ENCODE results near the gene CT45A9. TPM values are rescaled to one million over a fixed set of nuclear protein-coding genes. Genes with fewer than 3 reads are reported as not detected.
"Not testable (repeated sequence)": the region's sequence is repeated elsewhere in the genome, so short reads cannot be mapped to it uniquely, and the experiment has no call there.

Gene CT45A9
- total RNA-seq, result not detected
- long read RNA-seq, result 0 reads

DNA sequence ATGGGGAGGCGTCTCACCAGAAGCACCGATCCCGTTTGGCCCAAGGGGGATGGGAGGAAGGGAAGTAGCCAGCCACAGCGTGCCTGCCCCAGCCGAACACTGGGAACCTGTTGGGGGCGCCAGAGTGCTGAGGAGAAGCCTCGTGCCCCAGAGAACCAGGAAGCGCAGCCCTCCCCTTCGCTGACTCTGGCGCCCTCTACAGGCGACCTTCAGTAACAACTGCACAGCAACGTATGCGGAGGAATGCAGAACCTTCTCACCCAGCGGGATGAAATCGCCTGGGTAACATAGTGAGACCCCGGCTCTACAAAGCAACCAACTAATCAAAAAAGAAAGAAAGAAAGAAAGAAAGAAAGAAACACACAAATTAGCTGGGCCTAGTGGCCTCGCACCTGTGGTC is at the start of gene CT45A9:
Gene CT45A9 (minus strand): TSS at position 101 of the 400 bp plus-strand sequence. CDS start 3,751 bp downstream, outside the sequence.
- intact Hi-C loops (cut with DNase I); DNase-seq (ENCODE audit: low spot score): not testable (repeated sequence)

DNA sequence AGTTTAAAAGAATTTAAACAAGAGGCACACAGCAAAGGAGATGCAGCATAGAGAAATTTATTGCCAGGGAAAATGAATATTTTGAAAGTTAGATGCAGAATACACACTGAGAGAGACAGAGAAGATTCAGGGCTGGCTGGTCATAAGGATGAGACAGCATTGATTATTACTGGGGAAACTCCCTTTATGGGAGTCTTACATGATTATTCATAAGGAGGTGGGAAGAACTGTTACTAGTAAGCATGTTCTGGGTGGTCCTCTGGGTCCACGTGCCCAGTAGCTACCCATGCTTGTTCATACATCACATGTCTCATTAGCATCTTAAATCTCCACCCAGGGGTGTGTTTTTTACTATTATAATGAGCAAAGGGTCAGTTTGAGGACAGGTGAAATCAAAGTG is 48.9 kb upstream of the CT45A9 start:
- intact Hi-C loops (cut with DNase I), result not testable (repeated sequence)

GRCh38 chrX:135914404-135914803 is 42.8 kb upstream of the CT45A9 start:
- intact Hi-C loops (cut with DNase I), result no loop called here
- DNase-seq (ENCODE audit: low spot score), result no peak

More for the DNA sequence above, 48.9 kb upstream of the CT45A9 start:
- not testable (repeated sequence) for DNase-seq (ENCODE audit: low spot score)

DNA sequence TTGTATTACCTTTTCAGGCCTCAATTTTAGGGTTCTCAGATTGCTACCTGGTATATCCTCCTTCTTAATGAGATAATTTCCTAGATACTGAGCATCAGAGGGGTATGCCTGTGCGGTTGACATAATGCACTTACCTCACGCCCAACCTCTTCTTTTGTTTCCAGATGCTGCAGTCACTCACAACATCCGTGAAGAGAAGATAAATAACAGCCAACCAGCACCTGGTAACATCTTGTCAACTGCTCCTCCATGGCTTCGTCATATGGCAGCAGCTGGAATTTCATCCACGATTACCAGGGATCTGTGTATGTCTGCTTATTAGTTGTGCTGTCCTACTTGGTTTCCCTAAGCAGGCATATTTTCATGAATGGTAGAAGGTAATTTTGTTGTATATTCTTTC is 38.6 kb upstream of the CT45A9 start:
- intact Hi-C loops (cut with DNase I), result no loop called here
- DNase-seq (ENCODE audit: low spot score), result no peak

- intact Hi-C loops (cut with DNase I), result no loop called here
- DNase-seq (ENCODE audit: low spot score), result no peak
Observed at GRCh38 chrX:135893294-135893817, 21.7 kb upstream of the CT45A9 start, which contains the start of the genes CT45A10 and SAGE1. Gene CT45A10 (minus strand): TSS chrX:135893444. CDS start chrX:135885344, 8,100 bp downstream. Gene SAGE1 (plus strand): TSS chrX:135893716. CDS start chrX:135896243, 2,527 bp downstream.

DNA sequence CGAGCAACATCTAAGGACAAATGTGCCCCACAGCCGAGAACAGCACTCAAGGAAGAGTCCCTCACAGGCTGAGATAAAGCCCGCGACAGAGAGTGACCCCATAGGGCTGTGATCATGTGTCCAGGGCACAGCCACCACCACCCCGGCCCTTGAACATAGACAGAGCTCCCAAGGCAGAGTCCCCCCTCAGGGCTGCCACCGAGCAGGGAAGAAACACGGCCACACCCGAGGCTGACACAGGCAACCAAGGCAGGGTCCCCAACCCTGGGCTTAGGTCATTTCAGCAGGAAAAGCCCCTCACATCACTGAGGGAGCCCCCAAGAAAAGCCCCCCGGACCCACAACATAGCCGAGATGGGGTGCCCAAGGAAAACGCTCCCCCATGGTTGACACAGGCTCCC is 21.2 kb upstream of the CT45A9 start:
- intact Hi-C loops (cut with DNase I), result no loop called here
- no peak for DNase-seq (ENCODE audit: low spot score)

DNA sequence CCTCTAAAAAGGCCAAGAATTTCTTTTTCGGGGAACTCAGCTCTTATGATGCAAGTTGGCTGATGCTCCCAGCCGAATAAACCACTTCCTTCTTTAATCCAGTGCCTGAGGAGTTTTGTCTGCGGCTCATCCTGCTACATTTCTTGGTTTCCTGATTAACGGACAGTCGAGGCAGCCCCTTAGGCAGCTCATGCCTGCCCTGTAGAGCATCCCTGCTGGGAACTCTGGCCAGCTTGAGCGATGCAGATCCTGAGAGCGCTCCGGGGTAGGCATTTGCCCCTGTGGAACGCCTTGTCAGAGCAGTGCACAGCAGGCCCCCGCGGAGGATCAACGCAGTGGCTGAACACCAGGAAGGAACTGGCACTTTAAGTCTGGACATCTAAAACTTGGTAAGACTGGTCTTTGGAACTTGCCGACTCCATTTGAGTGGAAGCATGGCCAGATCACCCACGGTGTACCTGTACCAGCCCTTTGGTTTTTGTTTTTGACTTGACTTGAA is 18.5 kb upstream of the CT45A9 start:
- DNase-seq (ENCODE audit: low spot score), result no peak
- intact Hi-C loops (cut with DNase I), result no loop called here

DNA sequence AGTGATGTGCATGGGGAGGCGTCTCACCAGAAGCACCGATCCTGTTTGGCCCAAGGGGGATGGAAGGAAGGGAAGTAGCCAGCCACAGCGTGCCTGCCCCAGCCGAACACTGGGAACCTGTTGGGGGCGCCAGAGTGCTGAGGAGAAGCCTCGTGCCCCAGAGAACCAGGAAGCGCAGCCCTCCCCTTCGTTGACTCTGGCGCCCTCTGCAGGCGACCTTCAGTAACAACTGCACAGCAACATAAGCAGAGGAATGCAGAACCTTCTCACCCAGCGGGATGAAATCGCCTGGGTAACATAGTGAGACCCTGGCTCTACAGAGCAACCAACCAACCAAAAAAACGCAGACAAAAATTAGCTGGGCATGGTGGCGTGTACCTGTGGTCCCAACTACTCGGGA is 17.4 kb upstream of the CT45A9 start:
- DNase-seq (ENCODE audit: low spot score); intact Hi-C loops (cut with DNase I): not testable (repeated sequence)

DNA sequence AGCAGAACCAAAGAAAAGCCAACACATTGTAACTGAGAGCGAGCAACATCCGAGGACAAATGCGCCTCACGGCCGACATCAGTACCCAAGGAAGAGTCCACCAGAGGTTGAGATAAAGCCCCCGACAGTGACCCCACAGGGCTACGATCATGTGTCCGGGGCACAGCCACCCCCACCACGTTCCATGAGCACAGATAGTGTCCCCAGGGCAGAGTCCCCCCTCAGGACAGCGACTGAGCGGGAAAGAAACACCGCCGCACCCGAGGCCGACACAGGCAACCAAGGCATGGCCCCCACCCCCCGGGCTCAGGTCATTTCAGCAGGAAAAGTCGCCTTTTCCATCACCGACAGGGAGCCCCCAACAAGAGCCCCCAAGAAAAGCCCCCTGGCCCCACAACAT is 16.6 kb upstream of the CT45A9 start:
- DNase-seq (ENCODE audit: low spot score); intact Hi-C loops (cut with DNase I): not testable (repeated sequence)

DNA sequence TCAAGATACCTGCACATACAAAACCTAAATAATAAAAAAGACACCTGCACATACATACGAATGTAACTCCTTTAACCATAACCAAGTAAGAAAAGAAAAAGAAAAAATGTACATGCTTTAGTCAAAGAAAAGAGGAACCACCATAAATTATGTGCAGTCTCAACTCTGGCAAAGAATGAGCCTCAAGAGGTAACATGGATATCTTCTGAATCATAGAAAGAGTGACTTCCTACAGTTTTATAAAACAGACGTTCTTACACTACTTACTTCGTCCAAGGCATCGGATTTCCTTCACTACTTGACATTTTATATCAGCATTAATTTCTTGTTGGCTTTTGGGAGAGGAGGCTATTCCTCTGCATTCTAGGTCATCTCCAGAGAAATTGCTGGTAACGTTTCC is 11.1 kb upstream of the CT45A9 start:
- intact Hi-C loops (cut with DNase I), result not testable (repeated sequence)

DNA sequence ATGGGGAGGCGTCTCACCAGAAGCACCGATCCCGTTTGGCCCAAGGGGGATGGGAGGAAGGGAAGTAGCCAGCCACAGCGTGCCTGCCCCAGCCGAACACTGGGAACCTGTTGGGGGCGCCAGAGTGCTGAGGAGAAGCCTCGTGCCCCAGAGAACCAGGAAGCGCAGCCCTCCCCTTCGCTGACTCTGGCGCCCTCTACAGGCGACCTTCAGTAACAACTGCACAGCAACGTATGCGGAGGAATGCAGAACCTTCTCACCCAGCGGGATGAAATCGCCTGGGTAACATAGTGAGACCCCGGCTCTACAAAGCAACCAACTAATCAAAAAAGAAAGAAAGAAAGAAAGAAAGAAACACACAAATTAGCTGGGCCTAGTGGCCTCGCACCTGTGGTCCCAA is 17.2 kb downstream of the CT45A9 start, which contains the start of gene CT45A8:
Gene CT45A8 (minus strand): TSS at position 101 of the 400 bp plus-strand sequence. CDS start 3,755 bp downstream, outside the sequence.
- intact Hi-C loops (cut with DNase I); DNase-seq (ENCODE audit: low spot score): not testable (repeated sequence)

More for the DNA sequence above, 11.1 kb upstream of the CT45A9 start:
- DNase-seq (ENCODE audit: low spot score), result not testable (repeated sequence)

DNA sequence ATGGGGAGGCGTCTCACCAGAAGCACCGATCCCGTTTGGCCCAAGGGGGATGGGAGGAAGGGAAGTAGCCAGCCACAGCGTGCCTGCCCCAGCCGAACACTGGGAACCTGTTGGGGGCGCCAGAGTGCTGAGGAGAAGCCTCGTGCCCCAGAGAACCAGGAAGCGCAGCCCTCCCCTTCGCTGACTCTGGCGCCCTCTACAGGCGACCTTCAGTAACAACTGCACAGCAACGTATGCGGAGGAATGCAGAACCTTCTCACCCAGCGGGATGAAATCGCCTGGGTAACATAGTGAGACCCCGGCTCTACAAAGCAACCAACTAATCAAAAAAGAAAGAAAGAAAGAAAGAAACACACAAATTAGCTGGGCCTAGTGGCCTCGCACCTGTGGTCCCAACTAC is 34.4 kb downstream of the CT45A9 start, which contains the start of gene CT45A7:
Gene CT45A7 (minus strand): TSS at position 101 of the 400 bp plus-strand sequence. CDS start 3,747 bp downstream, outside the sequence.
- DNase-seq (ENCODE audit: low spot score); intact Hi-C loops (cut with DNase I): not testable (repeated sequence)

- intact Hi-C loops (cut with DNase I); DNase-seq (ENCODE audit: low spot score): not testable (repeated sequence)
Observed at GRCh38 chrX:135819912-135820311, 51.7 kb downstream of the CT45A9 start, which contains the start of gene CT45A2. Gene CT45A2 (minus strand): TSS chrX:135820012. CDS start chrX:135816265, 3,747 bp downstream.

Other genes starting within 250 kb of the CT45A9 start
- not detected for gene CT45A1, start 158.2 kb downstream of the CT45A9 start, total RNA-seq
- gene CT45A3, start 103.6 kb downstream of the CT45A9 start, total RNA-seq, result not detected
- not detected for gene CT45A5, start 86.3 kb downstream of the CT45A9 start, total RNA-seq
- gene CT45A6, start 69.0 kb downstream of the CT45A9 start, total RNA-seq, result not detected
- gene CT45A2, start 51.8 kb downstream of the CT45A9 start, total RNA-seq, result not detected
- not detected for gene CT45A7, start 34.5 kb downstream of the CT45A9 start, total RNA-seq
- not detected for gene CT45A8, start 17.3 kb downstream of the CT45A9 start, total RNA-seq
- gene CT45A10, start 21.6 kb upstream of the CT45A9 start, total RNA-seq, result not detected
- not detected for gene SAGE1, start 21.9 kb upstream of the CT45A9 start, total RNA-seq
- gene MMGT1, start 102.2 kb upstream of the CT45A9 start, total RNA-seq, result 29.5 TPM
- gene SLC9A6, start 113.6 kb upstream of the CT45A9 start, total RNA-seq, result 12.5 TPM